Activated CD4-positive, CD25-positive, alpha-beta regulatory T cell treated with anti-CD3 and anti-CD28 coated beads, Interleukin-2, amount 50 U/mL, for 72 hours (primary cell): ENCODE measurements around the gene TK1.

ENCODE experiments used
- DNase-seq: peaks from one replicate; pipeline ENCODE4 v3.0.0; 2021

The TK1 gene

DNA sequence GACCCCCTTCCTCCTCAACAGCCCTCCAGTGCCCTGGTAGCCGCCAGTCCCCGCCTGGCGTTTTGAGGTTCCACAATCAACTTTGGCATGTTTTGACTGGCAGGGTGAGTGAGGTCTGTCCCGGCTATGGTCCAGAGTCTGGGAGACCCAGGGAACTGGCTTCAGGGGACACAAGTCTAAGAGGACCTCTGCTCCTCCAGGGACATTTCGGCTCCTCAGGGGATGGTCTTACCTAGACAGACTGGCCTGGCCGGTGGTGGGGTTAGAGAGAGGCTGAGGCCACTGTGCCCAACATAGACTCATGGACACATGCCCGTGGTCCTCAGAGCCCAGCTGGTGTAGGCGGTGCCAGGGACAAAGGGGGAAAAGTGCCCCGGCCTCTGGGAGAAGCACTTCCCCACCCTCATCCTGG, 54.1 kb downstream of the TK1 start:
- DNase-seq, result no peak

- no peak for DNase-seq
Observed at GRCh38 chr17:78132084-78132676, 54.7 kb downstream of the TK1 start.

GRCh38 chr17:78131172-78132083, 55.4 kb downstream of the TK1 start:
- DNase-seq, result no peak

DNA sequence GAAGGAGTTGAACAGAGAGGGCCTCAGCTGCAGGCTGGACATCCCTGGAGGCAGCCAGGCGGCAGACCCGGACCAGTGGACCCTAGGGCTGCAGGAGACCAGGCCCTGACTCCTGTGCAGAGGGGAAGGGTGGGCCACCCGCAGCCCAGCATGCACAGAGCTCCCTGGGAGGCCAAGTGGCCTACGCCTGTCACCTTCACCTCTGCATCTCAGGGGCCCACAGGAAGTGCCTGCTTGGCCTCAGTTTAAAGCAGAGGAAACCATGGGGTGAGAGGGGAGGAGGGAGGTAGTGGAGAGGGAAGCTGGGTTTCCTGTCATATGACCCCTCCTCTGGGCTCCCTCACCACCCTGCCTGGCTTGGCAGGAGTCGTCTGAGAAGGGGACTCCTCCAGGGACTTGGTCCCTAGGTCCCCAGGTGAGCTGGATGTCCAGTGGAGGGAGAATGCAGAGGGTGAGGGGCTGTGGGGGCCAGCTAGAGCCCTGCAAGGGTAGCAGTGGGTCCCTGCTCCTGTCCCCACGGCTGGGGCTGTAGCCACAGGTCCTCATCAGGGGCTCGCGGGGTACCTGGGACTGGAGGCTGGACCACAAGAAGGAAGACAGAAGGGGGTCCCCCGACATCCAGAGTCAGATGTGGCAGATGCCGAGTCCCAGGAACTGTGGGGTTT, 56.3 kb downstream of the TK1 start, which contains the start of gene TMC8:
TMC8 (plus strand) TSS at position 335 of the 665 bp plus-strand sequence. CDS start 818 bp downstream, outside the sequence.
- DNase-seq, result peak; percentile 67

GRCh38 chr17:78130090-78130436, 56.8 kb downstream of the TK1 start:
- no peak for DNase-seq

DNA sequence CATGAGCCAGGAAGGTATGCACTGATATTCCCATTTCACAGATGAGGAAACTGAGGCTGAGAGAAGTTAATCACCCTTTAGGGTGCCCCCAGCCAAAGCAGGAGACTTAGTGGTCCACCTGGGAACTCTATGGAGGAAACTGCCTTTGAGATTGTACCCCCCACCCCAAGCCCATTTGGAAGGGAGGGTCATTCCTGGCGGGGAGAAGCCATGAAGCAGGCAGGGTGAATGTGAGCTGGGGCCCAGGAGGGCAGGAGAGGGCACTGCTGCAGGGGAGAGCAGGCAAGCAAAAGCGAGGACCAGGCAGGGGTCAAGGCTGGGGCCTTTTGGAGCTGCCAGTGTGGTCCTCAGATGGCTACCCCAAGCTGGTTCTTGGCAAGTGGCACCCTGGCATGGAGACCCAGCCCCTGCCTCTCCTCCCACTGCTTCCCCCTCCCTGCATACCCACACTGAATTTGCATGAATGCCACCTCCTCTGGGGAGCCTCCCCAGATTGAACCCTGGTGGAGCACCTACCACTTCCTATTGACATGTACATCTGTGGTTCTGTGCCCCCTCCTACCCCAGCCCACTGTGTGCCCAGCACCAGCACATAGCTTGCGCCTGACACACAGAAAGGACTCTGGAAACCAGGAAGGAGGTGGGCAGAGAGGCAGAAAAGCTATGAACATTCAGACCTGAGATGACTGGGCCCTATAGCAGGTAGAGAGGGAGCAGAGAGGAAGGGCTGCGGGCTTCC, 57.3 kb downstream of the TK1 start:
- DNase-seq, result no peak

GRCh38 chr17:78128551-78129350, 58.1 kb downstream of the TK1 start, which contains the start of gene TMC6:
Gene TMC6 (minus strand): TSS chr17:78128755. CDS start chr17:78126832, 1,923 bp downstream.
- DNase-seq, result peak; percentile 69

- DNase-seq, result no peak
Observed at GRCh38 chr17:78127888-78128550, 58.8 kb downstream of the TK1 start.

DNA sequence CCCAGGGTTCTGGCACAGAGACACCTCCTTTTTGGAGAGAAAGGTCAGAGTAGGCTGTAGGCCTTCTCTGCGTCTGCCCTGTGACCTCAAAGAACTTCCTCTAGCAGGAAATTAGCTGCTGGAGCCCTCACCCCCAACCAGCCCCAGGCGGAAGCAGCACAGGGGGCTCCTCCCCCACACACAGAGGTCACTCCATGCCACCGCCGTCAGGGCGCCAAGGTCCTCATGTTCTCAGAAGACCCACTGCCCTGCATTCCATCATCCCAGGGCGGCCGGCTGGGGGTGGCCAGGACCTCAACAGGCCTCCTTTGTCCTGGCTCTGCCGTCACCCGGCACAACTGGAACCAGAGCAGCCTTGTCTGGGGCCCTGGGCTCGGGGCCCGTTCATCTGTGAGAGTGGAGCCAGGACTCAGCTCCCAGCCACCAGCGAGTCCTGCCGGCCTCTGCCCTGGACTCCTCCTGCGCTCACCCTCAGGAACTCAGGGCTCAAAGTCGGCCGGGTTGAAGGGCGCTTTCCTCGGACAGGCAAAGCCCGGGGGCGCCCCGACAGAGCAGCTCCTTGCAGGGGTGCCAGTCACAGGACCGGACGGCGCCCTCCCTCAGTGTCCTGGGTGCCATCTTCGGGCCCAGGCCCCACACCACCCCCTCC, 59.5 kb downstream of the TK1 start:
- DNase-seq, result peak; percentile 65

DNA sequence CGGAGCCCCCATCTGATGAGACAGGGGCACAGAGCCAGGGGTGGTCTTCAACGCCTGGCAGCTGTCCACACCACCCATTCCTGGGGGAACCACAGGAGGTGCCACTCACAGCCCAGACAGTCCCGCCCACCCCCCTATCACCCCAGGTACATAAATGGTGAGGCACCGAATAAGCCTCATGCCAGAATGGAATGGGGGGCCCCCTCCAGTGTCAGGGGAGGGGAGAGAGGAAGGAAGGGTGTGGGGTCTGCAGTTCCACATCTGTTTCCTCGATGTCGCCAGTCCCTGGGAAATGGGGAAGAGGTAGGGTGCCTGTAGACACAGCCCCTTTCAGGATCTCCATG, 60.0 kb downstream of the TK1 start:
- no peak for DNase-seq

DNA sequence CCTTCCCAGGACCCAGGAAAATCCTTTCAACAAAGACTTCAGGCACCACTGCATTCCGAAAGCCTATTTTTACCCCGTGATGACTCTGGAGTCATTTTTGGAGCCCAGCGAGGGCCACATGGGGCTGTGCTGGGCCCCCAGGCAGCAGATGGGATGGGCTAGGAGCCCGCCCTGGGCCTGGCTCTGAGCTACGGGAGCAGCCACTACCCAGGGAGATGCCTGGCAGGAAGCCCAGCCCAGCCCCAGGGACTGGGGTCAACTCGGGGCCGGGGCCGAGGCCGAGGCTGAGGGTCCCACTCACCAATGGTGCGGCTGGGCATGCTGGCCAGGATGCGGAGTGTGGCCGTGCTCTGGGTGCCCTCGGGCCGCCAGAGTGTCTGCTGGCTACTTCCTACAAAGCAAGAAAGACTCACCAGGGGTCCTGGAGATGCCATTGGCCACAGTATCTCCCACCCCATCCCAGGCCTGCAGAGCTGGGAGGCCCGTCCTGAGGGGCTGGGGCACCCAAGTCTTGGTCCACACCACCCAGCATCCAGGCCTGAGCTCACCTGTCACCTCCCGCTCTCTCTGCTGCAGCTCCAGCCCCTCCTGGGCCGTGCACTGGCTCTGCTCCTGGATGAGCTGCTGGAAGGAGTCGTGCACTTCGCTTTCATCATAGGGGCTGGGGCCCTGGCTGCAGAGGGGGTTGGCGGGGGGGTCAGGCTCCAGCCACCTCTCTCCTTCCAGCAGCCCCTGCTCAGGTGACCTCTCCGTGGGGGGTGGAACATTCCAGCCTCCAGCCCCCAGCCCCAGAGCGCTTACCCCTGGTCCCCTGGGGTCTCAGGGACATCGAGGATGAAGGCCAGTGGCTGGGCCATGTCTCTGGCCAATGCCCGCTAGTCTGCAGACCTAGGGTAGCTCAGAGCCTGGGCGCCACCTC, 60.6 kb downstream of the TK1 start:
- DNase-seq, result no peak

GRCh38 chr17:78125138-78125913, 61.5 kb downstream of the TK1 start:
- no peak for DNase-seq

- DNase-seq, result no peak
Observed at GRCh38 chr17:78124836-78125137, 62.1 kb downstream of the TK1 start.
